WTC11 (cell line): Measurements from ENCODE around the gene AGAP1.

ENCODE experiments used
- ATF1 ChIP-seq: sonication (generic); formaldehyde crosslinking; IDR thresholded peaks from 2 replicates; pipeline ENCODE4 v1.8.1; 2023; ENCODE audit warnings: mild to moderate bottlenecking, moderate library complexity, missing genetic modification reagents
- CTCF ChIP-seq: fragments of 200-600 bp; IDR thresholded peaks from 2 replicates; pipeline ENCODE4 v1.8.0; 2022; ENCODE audit warnings: antibody characterized with exemption
- FOXP1 ChIP-seq: sonication (generic); formaldehyde crosslinking; IDR thresholded peaks from 2 replicates; pipeline ENCODE4 v1.8.0; 2022; ENCODE audit warnings: missing genetic modification reagents, mild to moderate bottlenecking, moderate library complexity, borderline replicate concordance
- JUN ChIP-seq: sonication (generic); formaldehyde crosslinking; IDR thresholded peaks from 2 replicates; pipeline ENCODE4 v1.8.0; 2023; ENCODE audit warnings: mild to moderate bottlenecking, missing genetic modification reagents
- PRRX2 ChIP-seq: fragments of 250-450 bp; sonication (Bioruptor Pico); IDR thresholded peaks from 2 replicates; pipeline ENCODE4 v1.8.0; 2021; ENCODE audit warnings: mild to moderate bottlenecking
- SP1 ChIP-seq: sonication (generic); formaldehyde crosslinking; conservative IDR thresholded peaks from 2 replicates; pipeline ENCODE4 v1.8.1; 2022; ENCODE audit warnings: missing genetic modification reagents
- TCF7 ChIP-seq: sonication (generic); formaldehyde crosslinking; IDR thresholded peaks from 2 replicates; pipeline ENCODE4 v1.8.0; 2022; ENCODE audit warnings: mild to moderate bottlenecking, low read depth, missing genetic modification reagents, moderate library complexity
- USF2 ChIP-seq: sonication (generic); formaldehyde crosslinking; IDR thresholded peaks from 2 replicates; pipeline ENCODE4 v1.8.1; 2023; ENCODE audit warnings: mild to moderate bottlenecking, missing genetic modification reagents, moderate library complexity
- ZBTB43 ChIP-seq: sonication (generic); formaldehyde crosslinking; IDR thresholded peaks from 2 replicates; pipeline ENCODE4 v1.8.1; 2023; ENCODE audit warnings: mild to moderate bottlenecking, missing genetic modification reagents
- ZNF263 ChIP-seq: sonication (generic); formaldehyde crosslinking; IDR thresholded peaks from 2 replicates; pipeline ENCODE4 v1.8.1; 2022; ENCODE audit warnings: low read depth, mild to moderate bottlenecking, moderate library complexity, missing genetic modification reagents

- TF ChIP-seq CTCF (no peak), ZNF263 (no peak), ZBTB43 (CRISPR knock-in tag) (no peak), ATF1 (CRISPR knock-in tag) (no peak), TCF7 (CRISPR knock-in tag) (no peak), JUN (CRISPR knock-in tag) (no peak), USF2 (no peak), PRRX2 (no peak), FOXP1 (CRISPR knock-in tag) (no peak), SP1 (CRISPR knock-in tag) (no peak)
Observed at GRCh38 chr2:235813398-235813797, 319.6 kb downstream of the AGAP1 start.
